Measurements from ENCODE around the gene UPP1.

GRCh38 chr7:48132792-48133191 is 43.7 kb downstream of the UPP1 start:
- TF ChIP-seq EZH2 (IDR thresholded peaks at IDR 0.05; ENCODE audit: low read length, unreplicated experiment) (no peak), CTCF (conservative IDR thresholded peaks at IDR 0.05; ENCODE audit: low read depth, low read length) (no peak), EZH2phosphoT487 (IDR thresholded peaks at IDR 0.05; ENCODE audit: borderline replicate concordance, low read length) (no peak)

Data from PC-3 (cell line).